Measurements from ENCODE around the gene NEURL1. TPM values are rescaled to one million over a fixed set of nuclear protein-coding genes. Genes with fewer than 3 reads are reported as not detected.

NEURL1 gene
- total and polyA plus RNA-seq, 10 of the 15 experiments (the other 5 are each of a cell fraction or from before 2014, with no cell fraction given): 0.02 to 0.05 (median 0.05) TPM; not detected in 6

- no peak for DNase-seq (ENCODE audit: low read depth, low spot score)
- in situ Hi-C loops (cut with MboI): no loop called here
- Histone ChIP-seq H3K4me1 (ENCODE audit: control insufficient read depth, insufficient read depth, low read length) (peaks cover 11% of the 10 kb centered on the region), H4K20me1 (ENCODE audit: control insufficient read depth, insufficient read depth) (no peaks in the 10 kb centered on the region), H3K79me2 (ENCODE audit: control insufficient read depth, insufficient read depth, low read length) (no peaks in the 10 kb centered on the region; the same call in 1 of the 2 replicates), H3K27me3 (replicated peaks in 1 of 2; ENCODE audit: control insufficient read depth in 2 of 2, insufficient read depth in 2 of 2, low read length in 1 of 2) (no peaks in the 10 kb centered on the region), H3K9ac (ENCODE audit: control insufficient read depth, insufficient read depth, low read length) (no peak overlapping the region), H3K4me2 (ENCODE audit: control insufficient read depth, insufficient read depth) (no peak overlapping the region), H3K4me3 (no peak overlapping the region), H3K36me3 (ENCODE audit: control insufficient read depth in 2 of 2, insufficient read depth in 2 of 2, low read length in 1 of 2) (peaks cover 18 to 19% of the 10 kb centered on the region in 2 experiments; a peak in 3 of 4 replicates), H2AFZ (ENCODE audit: control insufficient read depth, low read depth, low read length) (no peak overlapping the region), H3K27ac (ENCODE audit: control insufficient read depth, insufficient read depth) (no peak overlapping the region), H3K9me3 (replicated peaks; ENCODE audit: control insufficient read depth, insufficient read depth, low read length) (no peaks in the 10 kb centered on the region)
- TF ChIP-seq SMC3 (IDR thresholded peaks at IDR 0.05; ENCODE audit: borderline replicate concordance, low read length): no peak
- no peak for TF ChIP-seq NRF1 (conservative IDR thresholded peaks at IDR 0.05; ENCODE audit: low read depth, low read length)
- TF ChIP-seq ESRRA (IDR thresholded peaks at IDR 0.05; ENCODE audit: low read length): no peak
- TF ChIP-seq POLR2A (IDR thresholded peaks at IDR 0.05; ENCODE audit: low read depth, low read length): no peak
- no peak for TF ChIP-seq SKIL (IDR thresholded peaks at IDR 0.05; ENCODE audit: low read depth, poor library complexity, severe bottlenecking)
- TF ChIP-seq NFIC (IDR thresholded peaks at IDR 0.05; ENCODE audit: low read depth, low read length): no peak
- TF ChIP-seq ZZZ3 (IDR thresholded peaks at IDR 0.05; ENCODE audit: control insufficient read depth, insufficient read length, low read depth): no peak
- no peak for TF ChIP-seq TCF12 (IDR thresholded peaks at IDR 0.05; ENCODE audit: low read depth, low read length)
- no peak for TF ChIP-seq ZNF217 (IDR thresholded peaks at IDR 0.05)
- no peak for TF ChIP-seq RAD21 (IDR thresholded peaks at IDR 0.05; ENCODE audit: insufficient read depth, low read depth, low read length)
- no peak for TF ChIP-seq SUZ12 (IDR thresholded peaks at IDR 0.05; ENCODE audit: unreplicated experiment)
- TF ChIP-seq SRF (IDR thresholded peaks at IDR 0.05; ENCODE audit: low read depth in 2 of 2, low read length in 2 of 2): no peak
- TF ChIP-seq BRCA1 (IDR thresholded peaks at IDR 0.05; ENCODE audit: low read depth, low read length): no peak
- no peak for TF ChIP-seq ATF7 (IDR thresholded peaks at IDR 0.05; ENCODE audit: low read depth)
- TF ChIP-seq KAT2A (conservative IDR thresholded peaks at IDR 0.05; ENCODE audit: control insufficient read depth, low read depth, low read length): no peak
- no peak for TF ChIP-seq CHD4 (IDR thresholded peaks at IDR 0.05)
- TF ChIP-seq EED (IDR thresholded peaks at IDR 0.05; ENCODE audit: low read depth): no peak
- no peak for TF ChIP-seq SREBF2 (IDR thresholded peaks at IDR 0.05; ENCODE audit: low read length)
- no peak for TF ChIP-seq HDGF (IDR thresholded peaks at IDR 0.05)
- CTCF ChIA-PET: interaction anchor here (1.1 kb wide), 1 partner anchor 56 kb away, joined by 7 read pairs; no protein-coding TSS in a partner anchor
- BruUV-seq (replicated peaks): no TSS peak
- SMC1A ChIA-PET (ENCODE audit: uncharacterized antibody, unreplicated experiment): interaction anchor here (1.4 kb wide), 1 partner anchor 56 kb away, joined by 4 read pairs; no protein-coding TSS in a partner anchor
- ATAC-seq: no peak
- intact Hi-C loops (cut with micrococcal nuclease; ENCODE audit: unreplicated experiment): no loop called here
- WGBS (ENCODE audit: insufficient coverage, insufficient replicate concordance, low lambda C conversion rate, missing lambda C conversion rate): 50% methylated on average over 1 of the region's 1 CpG
- FAIRE-seq: no peak
- POLR2A ChIA-PET: no interaction called here
- RAD21 ChIA-PET (ENCODE audit: unreplicated experiment): no interaction called here
These were observed 136.7 kb downstream of the NEURL1 start for GRCh38 chr10:103630156-103630555.

All from GM12878 (cell line).